ENCODE measurements around the gene CHST6. TPM values are rescaled to one million over a fixed set of nuclear protein-coding genes. Genes with fewer than 3 reads are reported as not detected.

The CHST6 gene
- total and polyA plus RNA-seq, 2 donors from 2014 or later, result 0.04 to 0.79 TPM

- intact Hi-C loops (cut with DNase I), result no loop called here
- FAIRE-seq (no peak), DNase-seq (no peak)
- no peaks in the 10 kb centered on the region for H3K4me1 ChIP-seq (ENCODE audit: control insufficient read depth in 2 of 3, insufficient read depth in 2 of 3, low read depth in 1 of 3, low read length in 3 of 3)
- no peaks in the 10 kb centered on the region for H3K36me3 ChIP-seq (ENCODE audit: control insufficient read depth in 2 of 3, insufficient read depth in 3 of 3, low read length in 3 of 3)
- H3K27me3 ChIP-seq (ENCODE audit: control insufficient read depth, insufficient read depth, low read length), result no peaks in the 10 kb centered on the region
- TF ChIP-seq, protein P1, sequence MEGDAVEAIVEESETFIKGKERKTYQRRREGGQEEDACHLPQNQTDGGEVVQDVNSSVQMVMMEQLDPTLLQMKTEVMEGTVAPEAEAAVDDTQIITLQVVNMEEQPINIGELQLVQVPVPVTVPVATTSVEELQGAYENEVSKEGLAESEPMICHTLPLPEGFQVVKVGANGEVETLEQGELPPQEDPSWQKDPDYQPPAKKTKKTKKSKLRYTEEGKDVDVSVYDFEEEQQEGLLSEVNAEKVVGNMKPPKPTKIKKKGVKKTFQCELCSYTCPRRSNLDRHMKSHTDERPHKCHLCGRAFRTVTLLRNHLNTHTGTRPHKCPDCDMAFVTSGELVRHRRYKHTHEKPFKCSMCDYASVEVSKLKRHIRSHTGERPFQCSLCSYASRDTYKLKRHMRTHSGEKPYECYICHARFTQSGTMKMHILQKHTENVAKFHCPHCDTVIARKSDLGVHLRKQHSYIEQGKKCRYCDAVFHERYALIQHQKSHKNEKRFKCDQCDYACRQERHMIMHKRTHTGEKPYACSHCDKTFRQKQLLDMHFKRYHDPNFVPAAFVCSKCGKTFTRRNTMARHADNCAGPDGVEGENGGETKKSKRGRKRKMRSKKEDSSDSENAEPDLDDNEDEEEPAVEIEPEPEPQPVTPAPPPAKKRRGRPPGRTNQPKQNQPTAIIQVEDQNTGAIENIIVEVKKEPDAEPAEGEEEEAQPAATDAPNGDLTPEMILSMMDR (IDR thresholded peaks at IDR 0.05; ENCODE audit: borderline replicate concordance, extremely low read depth, insufficient read depth), result no peak
- H3K4me3 ChIP-seq (ENCODE audit: low read length in 3 of 3), result no peak overlapping the region
- no peaks in the 10 kb centered on the region for H3K9me3 ChIP-seq (ENCODE audit: control insufficient read depth in 2 of 3, insufficient read depth in 1 of 3, low read length in 3 of 3)
- H3K9ac ChIP-seq (ENCODE audit: low read length in 3 of 3), result no peak overlapping the region
- no peak overlapping the region for H3K27ac ChIP-seq (ENCODE audit: low read depth in 2 of 2, low read length in 2 of 2)
Measured at GRCh38 chr16:75486014-75486675, 9.1 kb downstream of the CHST6 start.

- TF ChIP-seq, protein P1 (IDR thresholded peaks at IDR 0.05; ENCODE audit: borderline replicate concordance, extremely low read depth, insufficient read depth), result no peak
- DNase-seq (no peak), FAIRE-seq (no peak)
- no peaks in the 10 kb centered on the region for H3K4me1 ChIP-seq (ENCODE audit: control insufficient read depth in 2 of 3, insufficient read depth in 2 of 3, low read depth in 1 of 3, low read length in 3 of 3)
- intact Hi-C loops (cut with DNase I), result no loop called here
- H3K27me3 ChIP-seq (ENCODE audit: control insufficient read depth, insufficient read depth, low read length), result no peaks in the 10 kb centered on the region
- H3K4me3 ChIP-seq (ENCODE audit: low read length in 3 of 3), result no peak overlapping the region
- H3K27ac ChIP-seq (ENCODE audit: low read depth in 2 of 2, low read length in 2 of 2), result no peak overlapping the region
- no peak overlapping the region for H3K9ac ChIP-seq (ENCODE audit: low read length in 3 of 3)
- no peaks in the 10 kb centered on the region for H3K36me3 ChIP-seq (ENCODE audit: control insufficient read depth in 2 of 3, insufficient read depth in 3 of 3, low read length in 3 of 3)
- no peaks in the 10 kb centered on the region for H3K9me3 ChIP-seq (ENCODE audit: control insufficient read depth in 2 of 3, insufficient read depth in 1 of 3, low read length in 3 of 3)
Measured at GRCh38 chr16:75485230-75486013, 9.8 kb downstream of the CHST6 start.

- FAIRE-seq (no peak), DNase-seq (no peak)
- no peak overlapping the region for H3K27ac ChIP-seq (ENCODE audit: low read depth in 2 of 2, low read length in 2 of 2)
- H3K9ac ChIP-seq (ENCODE audit: low read length in 3 of 3), result no peak overlapping the region
- no peak overlapping the region for H3K4me3 ChIP-seq (ENCODE audit: low read length in 3 of 3)
- intact Hi-C loops (cut with DNase I), result no loop called here
- H3K4me1 ChIP-seq (ENCODE audit: control insufficient read depth in 2 of 3, insufficient read depth in 2 of 3, low read depth in 1 of 3, low read length in 3 of 3), result no peaks in the 10 kb centered on the region
- TF ChIP-seq, protein P1 (IDR thresholded peaks at IDR 0.05; ENCODE audit: borderline replicate concordance, extremely low read depth, insufficient read depth), result no peak
- H3K27me3 ChIP-seq (ENCODE audit: control insufficient read depth, insufficient read depth, low read length), result no peaks in the 10 kb centered on the region
- H3K9me3 ChIP-seq (ENCODE audit: control insufficient read depth in 2 of 3, insufficient read depth in 1 of 3, low read length in 3 of 3), result no peaks in the 10 kb centered on the region
- no peaks in the 10 kb centered on the region for H3K36me3 ChIP-seq (ENCODE audit: control insufficient read depth in 2 of 3, insufficient read depth in 3 of 3, low read length in 3 of 3)
Measured at GRCh38 chr16:75483222-75483621, 12.0 kb downstream of the CHST6 start.
